GM19239 (cell line): ENCODE data around the gene CSAG2.
"Not testable (repeated sequence)": the region's sequence is repeated elsewhere in the genome, so short reads cannot be mapped to it uniquely, and the experiment has no call there.

ENCODE experiments used
- DNase-seq: peaks from one replicate; pipeline ENCODE4 v3.0.0; 2011; ENCODE audit warnings: low spot score; ENCODE audit not compliant: insufficient read length
- FAIRE-seq: peaks from 2 replicates; lab custom pipeline; 2011; peaks lifted over from hg19 to GRCh38; lab: Jason Lieb, UNC

Gene CSAG2, protein sequence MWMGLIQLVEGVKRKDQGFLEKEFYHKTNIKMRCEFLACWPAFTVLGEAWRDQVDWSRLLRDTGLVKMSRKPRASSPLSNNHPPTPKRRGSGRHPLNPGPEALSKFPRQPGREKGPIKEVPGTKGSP

DNA sequence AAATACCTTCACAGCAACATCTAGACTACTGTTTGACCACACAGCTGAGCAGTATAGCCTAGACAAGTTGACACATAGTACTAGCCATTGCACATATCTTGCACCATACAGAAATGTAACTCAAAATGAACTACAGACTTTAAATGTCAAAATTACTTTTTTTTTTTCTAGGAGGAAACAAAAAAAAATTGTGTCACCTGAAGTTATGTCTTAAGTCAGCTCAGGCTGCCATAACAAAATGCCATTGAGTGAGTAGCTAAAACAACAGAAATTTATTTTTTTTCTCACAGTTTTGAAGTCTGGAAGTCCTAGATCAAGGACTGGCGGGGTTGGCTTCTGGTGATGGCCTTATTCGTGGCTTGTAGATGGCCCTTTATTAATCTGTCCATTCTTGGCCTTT lies at the start of gene CSAG2:
Gene CSAG2 (minus strand): TSS at position 101 of the 400 bp plus-strand sequence. CDS start 161 bp downstream, outside the sequence.
- not testable (repeated sequence) for DNase-seq, FAIRE-seq

GRCh38 chrX:152754871-152755270 lies 45.8 kb upstream of the CSAG2 start:
- FAIRE-seq: peak; percentile 63
- DNase-seq: not testable (repeated sequence)

DNA sequence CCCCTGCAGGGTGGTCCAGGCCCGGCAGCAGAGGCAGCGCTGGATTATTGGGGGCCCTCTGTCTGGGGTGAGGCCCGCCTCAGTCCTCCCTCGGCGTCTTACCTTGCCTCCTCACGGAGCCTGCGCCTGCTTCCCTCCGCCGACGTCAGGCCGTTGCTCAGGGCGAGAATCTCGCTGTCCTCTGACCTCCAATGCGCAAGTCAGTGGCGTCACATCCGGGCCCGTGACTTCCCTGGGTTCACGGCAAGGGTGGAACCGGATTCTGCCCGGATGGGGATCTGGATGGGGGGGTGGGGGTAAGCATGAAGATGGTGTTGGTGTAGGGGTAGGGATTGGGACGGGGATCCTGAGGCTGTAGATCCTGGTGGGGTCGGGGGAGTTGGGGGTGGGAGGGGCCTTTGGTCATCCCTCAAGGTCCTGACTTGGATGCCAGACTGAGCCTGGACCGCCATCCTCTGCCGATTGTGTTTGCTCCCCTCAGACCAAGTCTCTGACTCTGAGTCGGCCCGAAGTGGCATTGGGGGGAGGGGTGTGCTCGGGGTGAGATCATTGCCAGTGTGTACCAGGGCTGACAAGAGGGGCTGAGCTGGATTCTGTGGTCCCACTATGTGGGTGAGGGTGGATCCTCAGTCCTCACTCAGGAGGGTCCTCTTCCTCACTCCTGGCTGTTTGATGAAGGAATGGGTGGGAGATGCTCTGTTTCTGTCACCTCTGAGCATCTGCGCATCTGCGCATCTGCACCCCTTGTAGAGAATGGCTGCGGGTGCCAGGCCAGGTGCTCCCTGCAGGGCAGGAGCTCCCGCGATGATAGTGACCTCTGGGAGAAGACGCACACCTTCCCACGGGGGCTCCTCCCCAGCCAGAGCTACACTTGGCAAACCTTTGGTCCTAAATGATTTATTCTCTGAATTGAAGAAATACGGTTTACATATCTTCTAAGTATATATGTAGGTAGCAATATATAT lies 44.9 kb upstream of the CSAG2 start, which contains the start of gene MAGEA2:
Gene MAGEA2 (minus strand): TSS at position 157 of the 965 bp plus-strand sequence. CDS start 2,479 bp downstream, outside the sequence.
- FAIRE-seq, DNase-seq: not testable (repeated sequence)

GRCh38 chrX:152738560-152738959 lies 29.5 kb upstream of the CSAG2 start:
- DNase-seq: no peak
- FAIRE-seq: no peak

DNA sequence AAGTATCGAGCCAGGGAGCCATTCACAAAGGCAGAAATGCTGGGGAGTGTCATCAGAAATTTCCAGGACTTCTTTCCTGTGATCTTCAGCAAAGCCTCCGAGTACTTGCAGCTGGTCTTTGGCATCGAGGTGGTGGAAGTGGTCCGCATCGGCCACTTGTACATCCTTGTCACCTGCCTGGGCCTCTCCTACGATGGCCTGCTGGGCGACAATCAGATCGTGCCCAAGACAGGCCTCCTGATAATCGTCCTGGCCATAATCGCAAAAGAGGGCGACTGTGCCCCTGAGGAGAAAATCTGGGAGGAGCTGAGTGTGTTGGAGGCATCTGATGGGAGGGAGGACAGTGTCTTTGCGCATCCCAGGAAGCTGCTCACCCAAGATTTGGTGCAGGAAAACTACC lies 27.5 kb upstream of the CSAG2 start:
- not testable (repeated sequence) for FAIRE-seq, DNase-seq

DNA sequence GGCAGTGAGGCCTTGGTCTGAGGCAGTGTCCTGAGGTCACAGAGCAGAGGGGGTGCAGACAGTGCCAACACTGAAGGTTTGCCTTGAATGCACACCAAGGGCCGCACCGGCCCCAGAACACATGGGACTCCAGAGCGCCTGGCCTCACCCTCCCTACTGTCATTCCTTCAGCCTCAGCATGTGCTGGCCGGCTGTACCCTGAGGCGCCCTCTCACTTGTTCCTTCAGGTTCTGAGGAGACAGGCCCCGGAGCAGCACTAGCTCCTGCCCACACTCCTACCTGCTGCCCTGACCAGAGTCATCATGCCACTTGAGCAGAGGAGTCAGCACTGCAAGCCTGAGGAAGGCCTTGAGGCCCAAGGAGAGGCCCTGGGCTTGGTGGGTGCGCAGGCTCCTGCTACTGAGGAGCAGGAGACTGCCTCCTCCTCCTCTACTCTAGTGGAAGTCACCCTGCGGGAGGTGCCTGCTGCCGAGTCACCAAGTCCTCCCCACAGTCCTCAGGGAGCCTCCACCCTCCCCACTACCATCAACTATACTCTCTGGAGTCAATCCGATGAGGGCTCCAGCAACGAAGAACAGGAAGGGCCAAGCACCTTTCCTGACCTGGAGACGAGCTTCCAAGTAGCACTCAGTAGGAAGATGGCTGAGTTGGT lies 26.9 kb upstream of the CSAG2 start:
- DNase-seq (no peak), FAIRE-seq (no peak)

DNA sequence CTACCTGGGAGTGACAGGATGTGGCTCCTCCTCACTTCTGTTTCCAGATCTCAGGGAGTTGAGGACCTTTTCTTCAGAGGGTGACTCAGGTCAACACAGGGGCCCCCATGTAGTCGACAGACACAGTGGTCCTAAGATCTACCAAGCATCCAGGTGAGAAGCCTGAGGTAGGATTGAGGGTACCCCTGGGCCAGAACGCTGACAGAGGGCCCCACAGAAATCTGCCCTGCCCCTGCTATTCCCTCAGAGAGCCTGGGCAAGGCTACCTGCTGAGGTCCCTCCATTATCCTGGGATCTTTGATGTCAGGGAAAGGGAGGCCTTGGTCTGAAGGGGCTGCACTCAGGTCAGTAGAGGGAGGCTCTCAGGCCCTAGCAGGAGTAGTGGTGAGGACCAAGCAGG lies 26.0 kb upstream of the CSAG2 start:
- no peak for DNase-seq
- FAIRE-seq: no peak

- not testable (repeated sequence) for DNase-seq, FAIRE-seq
Measured at GRCh38 chrX:152734143-152734858, 25.2 kb upstream of the CSAG2 start.

DNA sequence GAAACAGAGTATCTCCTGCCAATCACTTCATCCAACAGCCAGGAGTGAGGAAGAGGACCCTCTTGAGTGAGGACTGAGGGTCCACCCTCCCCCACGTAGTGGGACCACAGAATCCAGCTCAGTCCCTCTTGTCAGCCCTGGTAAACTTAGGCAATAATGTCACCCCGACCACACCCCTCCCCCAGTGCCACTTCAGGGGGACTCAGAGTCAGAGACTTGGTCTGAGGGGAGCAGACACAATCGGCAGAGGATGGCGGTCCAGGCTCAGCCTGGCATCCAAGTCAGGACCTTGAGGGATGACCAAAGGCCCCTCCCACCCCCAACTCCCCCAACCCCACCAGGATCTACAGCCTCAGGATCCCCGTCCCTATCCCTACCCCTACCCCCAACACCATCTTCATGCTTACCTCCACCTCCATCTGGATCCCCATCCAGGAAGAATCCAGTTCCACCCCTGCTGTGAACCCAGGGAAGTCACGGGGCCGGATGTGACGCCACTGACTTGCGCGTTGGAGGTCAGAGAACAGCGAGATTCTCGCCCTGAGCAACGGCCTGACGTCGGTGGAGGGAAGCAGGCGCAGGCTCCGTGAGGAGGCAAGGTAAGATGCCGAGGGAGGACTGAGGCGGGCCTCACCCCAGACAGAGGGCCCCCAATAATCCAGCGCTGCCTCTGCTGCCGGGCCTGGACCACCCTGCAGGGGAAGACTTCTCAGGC lies 24.3 kb upstream of the CSAG2 start, which contains the start of the genes CSAG1 and MAGEA12:
Gene CSAG1 (minus strand): TSS at position 461 of the 715 bp plus-strand sequence. CDS start 1,261 bp downstream, outside the sequence.
Gene MAGEA12 (plus strand): TSS at position 497 of the 715 bp plus-strand sequence. CDS start 2,405 bp downstream, outside the sequence.
- FAIRE-seq (no peak), DNase-seq (no peak)

DNA sequence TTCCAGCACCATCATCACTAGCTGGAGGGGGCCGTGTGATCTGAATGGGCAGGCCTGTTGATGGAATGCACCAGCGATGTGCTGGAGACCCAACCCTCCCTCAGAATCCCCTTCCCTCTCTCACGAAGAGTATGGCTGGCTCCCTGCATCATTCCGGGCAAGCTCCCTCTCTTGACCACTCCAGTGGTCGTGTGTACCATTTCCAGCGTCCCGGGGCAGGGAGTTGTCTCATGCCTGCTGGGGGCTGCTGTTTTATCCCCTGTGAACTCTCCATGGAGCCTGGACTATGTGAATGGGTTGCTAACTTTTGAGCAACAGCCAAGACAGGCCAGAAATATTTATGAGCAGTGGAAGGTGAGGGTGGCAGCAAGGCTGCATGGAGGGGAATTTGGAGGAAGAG lies 16.3 kb upstream of the CSAG2 start:
- FAIRE-seq (no peak), DNase-seq (no peak)

DNA sequence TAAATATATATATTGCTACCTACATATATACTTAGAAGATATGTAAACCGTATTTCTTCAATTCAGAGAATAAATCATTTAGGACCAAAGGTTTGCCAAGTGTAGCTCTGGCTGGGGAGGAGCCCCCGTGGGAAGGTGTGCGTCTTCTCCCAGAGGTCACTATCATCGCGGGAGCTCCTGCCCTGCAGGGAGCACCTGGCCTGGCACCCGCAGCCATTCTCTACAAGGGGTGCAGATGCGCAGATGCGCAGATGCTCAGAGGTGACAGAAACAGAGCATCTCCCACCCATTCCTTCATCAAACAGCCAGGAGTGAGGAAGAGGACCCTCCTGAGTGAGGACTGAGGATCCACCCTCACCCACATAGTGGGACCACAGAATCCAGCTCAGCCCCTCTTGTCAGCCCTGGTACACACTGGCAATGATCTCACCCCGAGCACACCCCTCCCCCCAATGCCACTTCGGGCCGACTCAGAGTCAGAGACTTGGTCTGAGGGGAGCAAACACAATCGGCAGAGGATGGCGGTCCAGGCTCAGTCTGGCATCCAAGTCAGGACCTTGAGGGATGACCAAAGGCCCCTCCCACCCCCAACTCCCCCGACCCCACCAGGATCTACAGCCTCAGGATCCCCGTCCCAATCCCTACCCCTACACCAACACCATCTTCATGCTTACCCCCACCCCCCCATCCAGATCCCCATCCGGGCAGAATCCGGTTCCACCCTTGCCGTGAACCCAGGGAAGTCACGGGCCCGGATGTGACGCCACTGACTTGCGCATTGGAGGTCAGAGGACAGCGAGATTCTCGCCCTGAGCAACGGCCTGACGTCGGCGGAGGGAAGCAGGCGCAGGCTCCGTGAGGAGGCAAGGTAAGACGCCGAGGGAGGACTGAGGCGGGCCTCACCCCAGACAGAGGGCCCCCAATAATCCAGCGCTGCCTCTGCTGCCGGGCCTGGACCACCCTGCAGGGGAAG lies 5.0 kb upstream of the CSAG2 start, which contains the start of gene MAGEA2B:
Gene MAGEA2B (plus strand): TSS at position 814 of the 973 bp plus-strand sequence. CDS start 2,479 bp downstream, outside the sequence.
- FAIRE-seq, DNase-seq: not testable (repeated sequence)

DNA sequence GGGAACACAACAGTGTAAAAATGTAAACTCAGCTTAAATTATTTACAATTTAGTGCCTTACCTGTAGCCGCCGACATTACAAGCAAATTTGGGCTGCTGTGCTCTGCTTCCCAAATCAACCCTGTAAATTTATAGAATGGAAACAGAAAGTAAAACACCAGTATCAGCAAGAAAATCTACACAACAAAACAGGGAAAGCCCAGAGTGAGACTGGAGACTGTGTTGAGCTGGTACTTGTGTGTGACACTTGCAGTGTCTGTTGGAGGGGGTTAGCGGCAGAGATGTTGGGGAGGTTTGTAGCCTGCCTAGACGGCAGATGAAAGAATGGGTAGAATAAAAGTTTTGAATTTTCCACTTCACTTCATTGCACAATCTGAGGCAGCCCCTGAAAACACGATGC lies 4.1 kb upstream of the CSAG2 start:
- not testable (repeated sequence) for DNase-seq
- FAIRE-seq: peak; percentile 95

- not testable (repeated sequence) for FAIRE-seq, DNase-seq
Measured at GRCh38 chrX:152706500-152706899, 2.6 kb downstream of the CSAG2 start.

GRCh38 chrX:152700390-152700789 lies 8.7 kb downstream of the CSAG2 start:
- not testable (repeated sequence) for DNase-seq, FAIRE-seq

- FAIRE-seq, DNase-seq: not testable (repeated sequence)
Measured at GRCh38 chrX:152697952-152698931, 10.8 kb downstream of the CSAG2 start, which contains the start of gene MAGEA3. Gene MAGEA3 (plus strand): TSS chrX:152698794. CDS start chrX:152700833, 2,039 bp downstream.

- peak; percentile 82 for FAIRE-seq
- DNase-seq: not testable (repeated sequence)
Measured at GRCh38 chrX:152681012-152681411, 28.1 kb downstream of the CSAG2 start.
